ENCODE results near the gene DUXB.
A peak's percentile ranks its signal among the peaks of the same experiment; 100 is the strongest.

The DUXB gene

GRCh38 chr16:75702242-75702641 lies 981 bp upstream of the DUXB start:
- Mint-ChIP-seq H3K9me3 (no peaks in the 10 kb centered on the region), H3K27me3 (peaks cover 5% of the 10 kb centered on the region)

DNA sequence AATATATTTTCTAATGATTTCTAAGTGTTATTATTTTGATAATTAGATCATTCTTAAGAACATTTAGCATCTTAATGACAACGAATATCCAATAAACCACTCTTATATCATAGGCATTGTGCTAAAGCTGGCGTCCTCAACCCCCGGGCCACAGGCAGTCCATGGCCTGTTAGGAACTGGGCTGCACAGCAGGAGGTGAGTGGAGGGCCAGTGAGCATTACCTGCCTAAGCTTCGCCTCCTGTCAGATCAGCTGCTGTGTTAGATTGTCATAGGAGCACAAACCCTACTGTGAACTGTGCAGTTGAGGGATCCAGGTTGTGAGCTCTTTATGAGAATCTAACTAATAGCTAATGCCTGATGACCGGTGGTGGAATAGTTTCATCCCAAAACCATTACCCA lies 3.7 kb downstream of the DUXB start:
- Mint-ChIP-seq H3K36me3 (ENCODE audit: low read depth) (no peaks in the 10 kb centered on the region), H3K27me3 (no peaks in the 10 kb centered on the region), H3K9me3 (no peaks in the 10 kb centered on the region), H3K4me1 (ENCODE audit: low read depth) (no peaks in the 10 kb centered on the region), H3K27ac (no peak overlapping the region), H3K4me3 (no peak overlapping the region)
- no peak for DNase-seq

More at GRCh38 chr16:75702242-75702641, 981 bp upstream of the DUXB start:
- no peaks in the 10 kb centered on the region for H3K36me3 Mint-ChIP-seq (ENCODE audit: low read depth)
- no peak for DNase-seq
- no peak overlapping the region for H3K4me3 Mint-ChIP-seq
- H3K4me1 Mint-ChIP-seq (ENCODE audit: low read depth): no peaks in the 10 kb centered on the region
- H3K27ac Mint-ChIP-seq: no peak overlapping the region

DNA sequence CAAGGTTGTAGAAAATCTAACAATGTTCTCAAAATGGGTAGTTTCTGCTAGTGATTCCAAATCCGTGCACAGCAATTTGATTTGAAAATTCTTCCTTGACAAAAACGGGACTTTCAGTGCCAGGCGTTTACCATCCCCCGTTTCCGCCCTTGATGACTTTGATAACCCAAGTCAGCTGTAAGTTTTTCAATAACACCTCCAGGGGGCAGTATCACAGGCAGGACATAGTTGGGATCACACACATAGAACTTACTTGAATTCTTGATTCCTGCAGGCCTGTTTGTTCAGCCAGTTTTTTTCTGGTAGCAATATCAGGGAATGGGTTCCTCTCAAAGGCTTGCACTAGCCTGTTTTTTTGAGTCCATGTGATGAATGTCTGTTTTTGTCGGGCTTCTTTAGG lies 5.6 kb downstream of the DUXB start:
- Mint-ChIP-seq H3K27me3 (no peaks in the 10 kb centered on the region), H3K9me3 (no peaks in the 10 kb centered on the region), H3K4me3 (no peak overlapping the region), H3K36me3 (ENCODE audit: low read depth) (no peaks in the 10 kb centered on the region), H3K4me1 (ENCODE audit: low read depth) (no peaks in the 10 kb centered on the region), H3K27ac (no peak overlapping the region)
- no peak for DNase-seq

DNA sequence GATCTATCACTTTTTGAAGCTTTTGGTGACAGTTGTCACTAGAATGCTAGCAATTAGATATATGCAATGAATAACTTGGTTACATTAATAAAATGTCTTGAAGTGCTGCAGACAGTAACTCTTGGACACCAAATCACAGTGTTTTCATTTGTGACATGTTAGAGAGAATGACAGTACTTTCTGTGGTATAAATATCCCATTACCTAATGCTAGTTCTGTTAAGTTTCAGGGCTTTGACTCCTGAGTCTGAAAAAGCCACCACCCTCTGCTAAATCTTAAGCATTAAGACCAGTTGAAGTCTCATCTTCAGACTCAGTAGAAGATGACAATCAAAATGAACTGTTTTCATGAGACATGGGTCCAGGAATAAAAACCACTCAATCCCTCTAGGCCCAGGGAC lies 13.9 kb downstream of the DUXB start:
- H3K9me3 Mint-ChIP-seq: no peaks in the 10 kb centered on the region
- no peak for DNase-seq
- no peak overlapping the region for H3K27ac Mint-ChIP-seq
- no peaks in the 10 kb centered on the region for H3K27me3 Mint-ChIP-seq
- no peaks in the 10 kb centered on the region for H3K36me3 Mint-ChIP-seq (ENCODE audit: low read depth)
- no peaks in the 10 kb centered on the region for H3K4me1 Mint-ChIP-seq (ENCODE audit: low read depth)
- H3K4me3 Mint-ChIP-seq: no peak overlapping the region

DNA sequence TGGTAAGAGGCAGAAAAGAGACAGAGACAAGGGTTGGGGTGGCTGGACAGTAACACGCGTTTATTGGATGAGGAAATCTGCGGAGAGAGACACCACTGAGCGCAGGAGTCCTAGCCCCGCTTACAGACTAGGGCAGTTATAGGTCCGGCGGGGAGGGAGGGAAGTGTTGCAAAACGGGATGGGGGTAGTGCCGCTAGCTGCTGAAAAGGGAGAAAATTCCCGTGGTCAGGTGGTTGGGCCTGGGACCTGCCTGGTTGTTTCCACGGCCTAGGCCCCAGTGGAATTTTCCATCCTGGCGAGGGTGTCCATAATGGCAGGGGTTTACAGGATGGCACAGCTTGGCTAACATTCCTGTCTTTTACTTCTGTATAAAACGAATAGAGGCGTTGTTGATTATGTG lies 19.0 kb downstream of the DUXB start:
- Mint-ChIP-seq H3K4me1 (ENCODE audit: low read depth) (no peaks in the 10 kb centered on the region), H3K4me3 (no peak overlapping the region), H3K9me3 (no peaks in the 10 kb centered on the region), H3K27ac (no peak overlapping the region), H3K27me3 (no peaks in the 10 kb centered on the region), H3K36me3 (ENCODE audit: low read depth) (no peaks in the 10 kb centered on the region)
- no peak for DNase-seq

DNA sequence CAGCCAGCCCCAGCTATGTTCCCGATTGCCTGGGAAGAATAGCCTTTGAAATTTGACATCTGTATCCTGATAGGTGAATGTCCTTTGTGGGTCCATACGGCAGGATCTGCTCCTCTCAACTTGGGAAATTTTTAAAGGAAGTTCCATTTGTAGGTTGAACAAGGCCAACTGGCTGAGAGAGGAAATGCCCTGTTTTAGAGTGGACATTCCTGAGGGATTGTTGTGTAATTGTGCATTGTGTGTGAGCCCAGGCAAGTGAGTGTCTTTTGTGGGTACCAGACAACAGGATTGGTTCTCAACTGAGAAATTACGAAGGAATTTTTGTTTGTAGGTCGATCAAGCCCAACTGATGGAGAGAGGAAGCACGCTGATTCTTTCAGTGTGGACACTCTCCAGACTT lies 21.9 kb downstream of the DUXB start:
- Mint-ChIP-seq H3K4me1 (ENCODE audit: low read depth) (no peaks in the 10 kb centered on the region), H3K27ac (no peak overlapping the region), H3K9me3 (no peaks in the 10 kb centered on the region)

GRCh38 chr16:75676909-75677308 lies 24.4 kb downstream of the DUXB start, which contains the start of gene CPHXL2:
Gene CPHXL2 (minus strand): TSS chr16:75677009. CDS start chr16:75676999, 10 bp downstream.
- no peaks in the 10 kb centered on the region for H3K36me3 Mint-ChIP-seq (ENCODE audit: low read depth)
- no peak within 1 kb of the TSS for H3K4me3 Mint-ChIP-seq
- H3K27ac Mint-ChIP-seq: no peak within 1 kb of the TSS
- no peak for DNase-seq
- no peaks in the 10 kb centered on the region for H3K4me1 Mint-ChIP-seq (ENCODE audit: low read depth)
- H3K9me3 Mint-ChIP-seq: no peaks in the 10 kb centered on the region
- no peaks in the 10 kb centered on the region for H3K27me3 Mint-ChIP-seq

More for the DNA sequence above, 21.9 kb downstream of the DUXB start:
- H3K27me3 Mint-ChIP-seq: no peaks in the 10 kb centered on the region
- no peaks in the 10 kb centered on the region for H3K36me3 Mint-ChIP-seq (ENCODE audit: low read depth)
- no peak for DNase-seq
- no peak overlapping the region for H3K4me3 Mint-ChIP-seq

- Mint-ChIP-seq H3K27me3 (no peaks in the 10 kb centered on the region), H3K4me3 (no peak overlapping the region), H3K27ac (no peak overlapping the region), H3K36me3 (ENCODE audit: low read depth) (no peaks in the 10 kb centered on the region), H3K9me3 (no peaks in the 10 kb centered on the region), H3K4me1 (ENCODE audit: low read depth) (no peaks in the 10 kb centered on the region)
- DNase-seq: no peak
Measured at GRCh38 chr16:75667503-75667902, 33.8 kb downstream of the DUXB start.

GRCh38 chr16:75660726-75661302 lies 40.4 kb downstream of the DUXB start:
- Mint-ChIP-seq H3K27me3 (no peaks in the 10 kb centered on the region), H3K4me3 (no peak overlapping the region), H3K9me3 (no peaks in the 10 kb centered on the region), H3K36me3 (ENCODE audit: low read depth) (peaks cover 55% of the 10 kb centered on the region), H3K4me1 (ENCODE audit: low read depth) (peaks cover 5% of the 10 kb centered on the region), H3K27ac (peak overlapping the region; percentile 40)
- DNase-seq: no peak

GRCh38 chr16:75660321-75660720 lies 40.9 kb downstream of the DUXB start:
- DNase-seq: no peak
- no peaks in the 10 kb centered on the region for H3K9me3 Mint-ChIP-seq
- H3K36me3 Mint-ChIP-seq (ENCODE audit: low read depth): peaks cover 60% of the 10 kb centered on the region
- H3K27me3 Mint-ChIP-seq: no peaks in the 10 kb centered on the region
- H3K4me3 Mint-ChIP-seq: no peak overlapping the region
- peak overlapping the region; percentile 40 for H3K27ac Mint-ChIP-seq
- H3K4me1 Mint-ChIP-seq (ENCODE audit: low read depth): peaks cover 5% of the 10 kb centered on the region

DNA sequence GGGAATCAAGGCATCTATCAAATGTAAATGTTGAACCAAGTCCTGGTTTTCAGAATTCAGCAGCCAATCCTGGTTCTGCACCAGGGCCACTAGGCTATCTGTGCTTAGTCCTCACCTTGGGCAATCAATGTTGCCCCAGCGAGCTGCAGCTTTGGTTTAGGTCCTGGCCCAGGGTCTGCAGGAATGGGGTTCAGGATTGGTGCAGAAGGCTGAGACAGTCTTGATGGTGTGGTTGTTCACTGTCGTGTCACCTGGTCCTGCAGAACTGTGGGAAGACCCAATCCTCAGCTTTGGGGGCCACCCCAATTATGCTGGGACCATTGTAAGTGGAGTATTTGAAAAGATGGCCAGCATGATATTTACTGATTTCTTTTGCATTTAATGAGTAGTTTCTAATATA lies 43.1 kb downstream of the DUXB start:
- DNase-seq: no peak
- Mint-ChIP-seq H3K36me3 (ENCODE audit: low read depth) (peaks cover 80% of the 10 kb centered on the region), H3K4me3 (no peak overlapping the region), H3K27ac (peak overlapping the region; percentile 47), H3K4me1 (ENCODE audit: low read depth) (peaks cover 15% of the 10 kb centered on the region), H3K27me3 (no peaks in the 10 kb centered on the region), H3K9me3 (no peaks in the 10 kb centered on the region)

GRCh38 chr16:75653922-75654321 lies 47.3 kb downstream of the DUXB start:
- Mint-ChIP-seq H3K27me3 (no peaks in the 10 kb centered on the region), H3K27ac (peak overlapping the region; percentile 93), H3K9me3 (no peaks in the 10 kb centered on the region), H3K4me3 (peak overlapping the region; percentile 4), H3K36me3 (ENCODE audit: low read depth) (peaks cover 88% of the 10 kb centered on the region), H3K4me1 (ENCODE audit: low read depth) (peaks cover 46% of the 10 kb centered on the region)
- DNase-seq: no peak

DNA sequence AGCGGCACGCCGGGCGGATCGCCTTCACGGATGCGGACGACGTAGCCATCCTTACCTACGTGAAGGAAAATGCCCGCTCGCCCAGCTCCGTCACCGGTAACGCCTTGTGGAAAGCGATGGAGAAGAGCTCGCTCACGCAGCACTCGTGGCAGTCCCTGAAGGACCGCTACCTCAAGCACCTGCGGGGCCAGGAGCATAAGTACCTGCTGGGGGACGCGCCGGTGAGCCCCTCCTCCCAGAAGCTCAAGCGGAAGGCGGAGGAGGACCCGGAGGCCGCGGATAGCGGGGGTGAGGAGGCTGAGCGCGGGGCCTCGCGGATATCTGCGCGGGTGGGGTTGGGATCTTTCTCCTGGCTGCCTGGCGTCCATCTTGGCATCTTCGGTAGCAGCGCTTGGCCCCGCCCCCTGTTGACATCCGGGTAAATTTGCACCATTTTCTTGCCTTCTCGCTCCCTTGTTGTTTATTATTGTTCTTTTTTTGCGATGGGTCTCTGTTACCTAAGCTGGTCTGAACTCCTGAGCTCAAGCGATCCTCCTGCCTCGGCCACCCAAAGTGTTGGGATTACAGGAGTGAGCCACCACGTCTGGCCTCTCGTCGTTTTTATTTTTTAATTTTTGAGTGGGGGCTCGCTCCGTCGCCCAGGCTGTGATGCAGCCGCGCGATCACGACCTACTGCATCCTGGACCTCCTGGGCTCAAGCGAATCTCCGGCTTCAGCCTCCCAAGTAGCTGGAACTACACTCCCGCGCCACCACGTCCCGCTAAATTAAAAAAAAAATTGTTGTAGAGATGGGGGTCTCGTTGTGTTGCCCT lies 52.8 kb downstream of the DUXB start:
- H3K9me3 Mint-ChIP-seq: no peaks in the 10 kb centered on the region
- H3K27ac Mint-ChIP-seq: peak overlapping the region; percentile 97
- no peaks in the 10 kb centered on the region for H3K27me3 Mint-ChIP-seq
- peak; percentile 89 for DNase-seq
- peaks cover 83% of the 10 kb centered on the region for H3K36me3 Mint-ChIP-seq (ENCODE audit: low read depth)
- H3K4me3 Mint-ChIP-seq: peak overlapping the region; percentile 99
- H3K4me1 Mint-ChIP-seq (ENCODE audit: low read depth): peaks cover 60% of the 10 kb centered on the region

DNA sequence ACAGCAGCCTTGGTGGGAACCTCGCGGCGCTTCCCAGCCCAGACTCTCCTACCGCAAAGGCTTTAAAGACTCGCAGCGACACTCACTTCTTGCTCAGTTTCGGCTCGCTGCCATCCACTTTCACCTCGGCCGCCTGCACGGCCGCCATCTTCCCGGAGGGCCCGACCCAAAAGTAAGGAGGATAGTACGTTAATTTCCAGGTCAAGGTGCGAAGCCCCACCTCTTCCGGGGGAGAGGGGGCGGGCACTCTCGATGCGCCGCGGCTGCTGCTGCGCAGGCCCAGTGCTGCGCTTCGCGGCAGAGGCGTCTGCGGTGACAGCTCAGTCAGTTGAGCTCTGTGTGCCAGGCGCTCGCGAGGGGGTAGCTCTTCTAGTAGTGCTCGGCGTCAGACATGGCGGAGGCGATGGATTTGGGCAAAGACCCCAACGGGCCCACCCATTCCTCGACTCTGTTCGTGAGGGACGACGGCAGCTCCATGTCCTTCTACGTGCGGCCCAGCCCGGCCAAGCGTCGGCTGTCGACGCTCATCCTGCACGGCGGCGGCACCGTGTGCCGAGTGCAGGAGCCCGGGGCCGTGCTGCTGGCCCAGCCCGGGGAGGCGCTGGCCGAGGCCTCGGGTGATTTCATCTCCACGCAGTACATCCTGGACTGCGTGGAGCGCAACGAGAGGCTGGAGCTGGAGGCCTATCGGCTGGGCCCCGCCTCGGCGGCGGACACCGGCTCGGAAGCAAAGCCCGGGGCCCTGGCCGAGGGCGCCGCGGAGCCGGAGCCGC lies 53.6 kb downstream of the DUXB start, which contains the start of the genes KARS1 and TERF2IP:
TSS of gene KARS1 (minus strand) at position 174 of the 773 bp plus-strand sequence. CDS start at position 148, 26 bp downstream.
TSS of gene TERF2IP (plus strand) at position 282 of the 773 bp plus-strand sequence. CDS start at position 392, 110 bp downstream.
- peaks cover 83% of the 10 kb centered on the region for H3K36me3 Mint-ChIP-seq (ENCODE audit: low read depth)

More for the DNA sequence above, 53.6 kb downstream of the DUXB start, which contains the start of the genes KARS1 and TERF2IP:
- Mint-ChIP-seq H3K27ac (peak within 1 kb of the TSS; percentile 99), H3K4me1 (ENCODE audit: low read depth) (peaks cover 57% of the 10 kb centered on the region), H3K27me3 (no peaks in the 10 kb centered on the region), H3K9me3 (no peaks in the 10 kb centered on the region), H3K4me3 (peak within 1 kb of the TSS; percentile 99)
- DNase-seq: peak; percentile 96

All from activated T-cell treated with anti-CD3 and anti-CD28 coated beads, Interleukin-2, amount 50 U/mL, for 24 hours (primary cell).